ENCODE data around the gene CAMK2N2.
A peak's percentile ranks its signal among the peaks of the same experiment; 100 is the strongest.

Gene CAMK2N2

DNA sequence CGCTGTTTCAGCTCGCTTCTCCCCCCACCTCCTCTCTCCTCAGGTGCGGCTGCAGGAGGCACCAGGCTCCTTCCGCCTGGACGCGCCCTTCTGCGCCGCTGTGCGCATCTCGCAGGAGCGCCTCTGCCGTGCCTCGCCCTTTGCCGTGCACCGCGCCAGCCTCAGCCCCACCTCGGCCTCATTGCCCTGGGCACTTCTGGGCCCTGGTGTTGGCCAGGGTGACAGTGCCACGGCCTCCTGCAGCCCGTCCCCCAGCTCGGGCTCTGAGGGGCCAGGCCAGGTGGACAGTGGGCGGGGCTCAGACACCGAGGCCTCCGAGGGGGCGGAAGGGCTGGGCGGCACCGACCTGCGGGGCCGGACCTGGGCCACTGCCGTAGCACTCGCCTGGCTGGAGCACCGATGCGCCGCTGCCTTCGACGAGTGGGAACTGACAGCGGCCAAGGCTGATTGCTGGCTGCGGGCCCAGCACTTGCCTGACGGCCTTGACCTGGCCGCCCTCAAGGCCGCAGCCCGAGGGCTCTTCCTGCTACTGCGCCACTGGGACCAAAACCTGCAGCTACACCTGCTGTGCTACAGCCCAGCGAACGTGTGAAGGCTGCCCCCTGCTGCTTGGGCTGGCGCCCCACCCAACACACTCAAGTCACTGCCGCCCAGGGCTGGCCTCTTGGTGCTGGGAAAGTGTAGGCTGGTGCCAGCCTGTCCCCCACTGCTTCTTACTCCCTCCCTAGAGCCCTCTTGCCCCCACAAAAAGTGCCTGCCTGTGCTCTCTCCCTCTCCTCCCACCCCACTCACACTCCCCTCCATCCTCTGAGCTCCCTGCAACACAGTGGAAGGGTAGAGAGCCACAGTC lies 19.7 kb downstream of the CAMK2N2 start:
- no peaks in the 10 kb centered on the region for H4K20me1 ChIP-seq (ENCODE audit: insufficient read depth, low read length)
- no peaks in the 10 kb centered on the region for H3K9me2 ChIP-seq (ENCODE audit: low read depth, low read length)
- H3K27ac ChIP-seq (ENCODE audit: low read depth, low read length, poor library complexity, severe bottlenecking), result no peak overlapping the region
- no peak overlapping the region for H3K4me3 ChIP-seq (ENCODE audit: low read depth, low read length, poor library complexity, severe bottlenecking)
- no peak overlapping the region for H3K9ac ChIP-seq (ENCODE audit: low read length)
- no peak for TF ChIP-seq EZH2 (IDR thresholded peaks at IDR 0.05; ENCODE audit: borderline replicate concordance, low read length)
- TF ChIP-seq, protein P1, sequence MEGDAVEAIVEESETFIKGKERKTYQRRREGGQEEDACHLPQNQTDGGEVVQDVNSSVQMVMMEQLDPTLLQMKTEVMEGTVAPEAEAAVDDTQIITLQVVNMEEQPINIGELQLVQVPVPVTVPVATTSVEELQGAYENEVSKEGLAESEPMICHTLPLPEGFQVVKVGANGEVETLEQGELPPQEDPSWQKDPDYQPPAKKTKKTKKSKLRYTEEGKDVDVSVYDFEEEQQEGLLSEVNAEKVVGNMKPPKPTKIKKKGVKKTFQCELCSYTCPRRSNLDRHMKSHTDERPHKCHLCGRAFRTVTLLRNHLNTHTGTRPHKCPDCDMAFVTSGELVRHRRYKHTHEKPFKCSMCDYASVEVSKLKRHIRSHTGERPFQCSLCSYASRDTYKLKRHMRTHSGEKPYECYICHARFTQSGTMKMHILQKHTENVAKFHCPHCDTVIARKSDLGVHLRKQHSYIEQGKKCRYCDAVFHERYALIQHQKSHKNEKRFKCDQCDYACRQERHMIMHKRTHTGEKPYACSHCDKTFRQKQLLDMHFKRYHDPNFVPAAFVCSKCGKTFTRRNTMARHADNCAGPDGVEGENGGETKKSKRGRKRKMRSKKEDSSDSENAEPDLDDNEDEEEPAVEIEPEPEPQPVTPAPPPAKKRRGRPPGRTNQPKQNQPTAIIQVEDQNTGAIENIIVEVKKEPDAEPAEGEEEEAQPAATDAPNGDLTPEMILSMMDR (IDR thresholded peaks at IDR 0.05; ENCODE audit: low read length), result peak; percentile 69
- H3K79me2 ChIP-seq (ENCODE audit: insufficient read depth, low read length), result no peaks in the 10 kb centered on the region
- H3F3A ChIP-seq (ENCODE audit: insufficient read depth, low read length), result no peaks in the 10 kb centered on the region
- H3K27me3 ChIP-seq (ENCODE audit: insufficient read depth, low read length), result no peaks in the 10 kb centered on the region
- peaks cover 42% of the 10 kb centered on the region for H3K36me3 ChIP-seq (ENCODE audit: insufficient read depth, low read length)
- no peaks in the 10 kb centered on the region for H3K4me1 ChIP-seq (ENCODE audit: insufficient read depth, low read length, severe bottlenecking)
- no peak overlapping the region for H2AFZ ChIP-seq (ENCODE audit: low read length)
- H3K9me3 ChIP-seq (ENCODE audit: low read length), result no peaks in the 10 kb centered on the region
- H3K4me2 ChIP-seq (ENCODE audit: low read length), result no peak overlapping the region

DNA sequence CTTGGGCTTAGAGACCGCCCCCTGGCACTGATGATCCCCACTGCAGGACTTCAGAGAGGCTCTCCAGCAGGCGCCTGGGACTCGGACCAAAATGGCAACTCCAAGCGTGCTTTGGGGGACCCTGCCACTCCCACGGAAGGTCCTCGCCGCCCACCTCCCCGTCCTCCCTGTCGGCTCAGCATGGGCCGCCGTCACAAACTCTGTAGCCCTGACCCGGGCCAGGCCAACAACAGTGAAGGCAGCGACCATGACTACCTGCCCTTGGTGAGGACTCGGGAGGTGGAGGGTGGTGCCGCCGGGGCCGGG lies 20.3 kb downstream of the CAMK2N2 start:
- Histone ChIP-seq H3K4me2 (ENCODE audit: low read length) (no peak overlapping the region), H3K9me3 (ENCODE audit: low read length) (no peaks in the 10 kb centered on the region), H3K4me1 (ENCODE audit: insufficient read depth, low read length, severe bottlenecking) (no peaks in the 10 kb centered on the region), H3K9ac (ENCODE audit: low read length) (no peak overlapping the region), H3K4me3 (ENCODE audit: low read depth, low read length, poor library complexity, severe bottlenecking) (no peak overlapping the region), H3K9me2 (ENCODE audit: low read depth, low read length) (no peaks in the 10 kb centered on the region), H3F3A (ENCODE audit: insufficient read depth, low read length) (no peaks in the 10 kb centered on the region), H3K27me3 (ENCODE audit: insufficient read depth, low read length) (no peaks in the 10 kb centered on the region), H2AFZ (ENCODE audit: low read length) (no peak overlapping the region), H3K36me3 (ENCODE audit: insufficient read depth, low read length) (peaks cover 42% of the 10 kb centered on the region), H3K79me2 (ENCODE audit: insufficient read depth, low read length) (no peaks in the 10 kb centered on the region), H3K27ac (ENCODE audit: low read depth, low read length, poor library complexity, severe bottlenecking) (no peak overlapping the region), H4K20me1 (ENCODE audit: insufficient read depth, low read length) (no peaks in the 10 kb centered on the region)
- no peak for TF ChIP-seq EZH2 (IDR thresholded peaks at IDR 0.05; ENCODE audit: borderline replicate concordance, low read length)
- TF ChIP-seq, protein P1 (IDR thresholded peaks at IDR 0.05; ENCODE audit: low read length), result no peak

GRCh38 chr3:184240384-184241140 lies 20.8 kb downstream of the CAMK2N2 start:
- no peaks in the 10 kb centered on the region for H3K79me2 ChIP-seq (ENCODE audit: insufficient read depth, low read length)
- H3K4me1 ChIP-seq (ENCODE audit: insufficient read depth, low read length, severe bottlenecking), result no peaks in the 10 kb centered on the region
- H3K9me3 ChIP-seq (ENCODE audit: low read length), result no peaks in the 10 kb centered on the region
- TF ChIP-seq, protein P1 (IDR thresholded peaks at IDR 0.05; ENCODE audit: low read length), result no peak
- no peak for TF ChIP-seq EZH2 (IDR thresholded peaks at IDR 0.05; ENCODE audit: borderline replicate concordance, low read length)
- H2AFZ ChIP-seq (ENCODE audit: low read length), result no peak overlapping the region
- H3F3A ChIP-seq (ENCODE audit: insufficient read depth, low read length), result no peaks in the 10 kb centered on the region
- no peak overlapping the region for H3K9ac ChIP-seq (ENCODE audit: low read length)
- H4K20me1 ChIP-seq (ENCODE audit: insufficient read depth, low read length), result no peaks in the 10 kb centered on the region
- no peak overlapping the region for H3K4me2 ChIP-seq (ENCODE audit: low read length)
- H3K27me3 ChIP-seq (ENCODE audit: insufficient read depth, low read length), result no peaks in the 10 kb centered on the region
- no peaks in the 10 kb centered on the region for H3K9me2 ChIP-seq (ENCODE audit: low read depth, low read length)
- H3K36me3 ChIP-seq (ENCODE audit: insufficient read depth, low read length), result peaks cover 37% of the 10 kb centered on the region
- no peak overlapping the region for H3K27ac ChIP-seq (ENCODE audit: low read depth, low read length, poor library complexity, severe bottlenecking)
- H3K4me3 ChIP-seq (ENCODE audit: low read depth, low read length, poor library complexity, severe bottlenecking), result no peak overlapping the region

Measured in OCI-LY1 (cell line).